Stomach (tissue), 4 donors: Measurements from ENCODE around the gene CAPZA1.

ENCODE experiments used
- POLR2A ChIP-seq, 4 donors: fragments of 450-650 bp; IDR thresholded peaks; one replicate each; pipeline ENCODE4 v1.6.1; 2016; ENCODE audit warnings: antibody characterized with exemption in 4 of 4, control low read depth in 2 of 4, mild to moderate bottlenecking in 1 of 4, moderate library complexity in 1 of 4
- TF ChIP-seq, protein P1 (sequence below), 7 experiments: fragments of 450-650 bp in 4 of 7; fragments of 200-600 bp in 3 of 7; sonication (generic) in 3 of 7; IDR thresholded peaks; one replicate each; pipeline ENCODE4 v1.5.1; 2016 to 2019; ENCODE audit warnings: antibody characterized with exemption in 7 of 7, control low read depth in 2 of 7, mild to moderate bottlenecking in 1 of 7

DNA sequence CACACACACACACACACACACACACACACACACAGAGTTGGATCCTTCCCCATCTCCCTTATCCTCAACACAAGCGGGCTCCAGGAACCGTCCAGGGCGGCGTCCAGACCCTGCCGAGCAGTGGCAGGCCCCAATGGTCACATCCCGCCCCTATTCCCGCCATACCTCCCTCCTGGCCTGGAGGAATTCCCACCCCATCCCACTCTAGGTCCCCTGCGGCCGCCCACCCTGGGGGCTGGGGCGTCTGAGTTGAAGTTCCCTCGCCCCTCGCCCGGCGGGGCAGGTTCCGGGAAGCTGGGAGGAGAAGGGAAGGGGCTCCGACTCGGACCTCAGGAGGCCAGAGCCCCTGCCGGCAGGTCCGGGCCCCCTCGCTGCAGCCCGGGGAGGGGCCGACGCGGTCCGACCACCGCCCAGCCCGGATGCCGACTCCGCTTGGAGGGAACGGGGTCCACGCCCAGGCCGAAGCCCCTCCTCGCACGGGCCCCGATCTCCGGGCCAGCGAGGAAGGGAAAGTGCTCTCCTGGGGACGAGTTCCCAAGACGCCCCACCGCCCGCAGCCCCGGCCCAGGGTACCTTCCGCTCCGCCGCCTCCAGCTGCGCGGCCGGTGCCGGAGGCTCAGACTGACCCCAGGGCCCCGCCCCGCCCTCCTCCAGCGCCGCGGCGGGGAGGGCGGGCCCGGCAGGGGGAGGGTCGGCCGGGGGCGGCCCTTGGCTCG lies 87.0 kb downstream of the CAPZA1 start, which contains the start of gene RHOC:
- TF ChIP-seq POLR2A (IDR thresholded peaks at IDR 0.05), result no peak
- TF ChIP-seq, protein P1, sequence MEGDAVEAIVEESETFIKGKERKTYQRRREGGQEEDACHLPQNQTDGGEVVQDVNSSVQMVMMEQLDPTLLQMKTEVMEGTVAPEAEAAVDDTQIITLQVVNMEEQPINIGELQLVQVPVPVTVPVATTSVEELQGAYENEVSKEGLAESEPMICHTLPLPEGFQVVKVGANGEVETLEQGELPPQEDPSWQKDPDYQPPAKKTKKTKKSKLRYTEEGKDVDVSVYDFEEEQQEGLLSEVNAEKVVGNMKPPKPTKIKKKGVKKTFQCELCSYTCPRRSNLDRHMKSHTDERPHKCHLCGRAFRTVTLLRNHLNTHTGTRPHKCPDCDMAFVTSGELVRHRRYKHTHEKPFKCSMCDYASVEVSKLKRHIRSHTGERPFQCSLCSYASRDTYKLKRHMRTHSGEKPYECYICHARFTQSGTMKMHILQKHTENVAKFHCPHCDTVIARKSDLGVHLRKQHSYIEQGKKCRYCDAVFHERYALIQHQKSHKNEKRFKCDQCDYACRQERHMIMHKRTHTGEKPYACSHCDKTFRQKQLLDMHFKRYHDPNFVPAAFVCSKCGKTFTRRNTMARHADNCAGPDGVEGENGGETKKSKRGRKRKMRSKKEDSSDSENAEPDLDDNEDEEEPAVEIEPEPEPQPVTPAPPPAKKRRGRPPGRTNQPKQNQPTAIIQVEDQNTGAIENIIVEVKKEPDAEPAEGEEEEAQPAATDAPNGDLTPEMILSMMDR (IDR thresholded peaks at IDR 0.05), result no peak
